HS-5 (cell line): ENCODE measurements around the gene TFB2M.
"Not testable (repeated sequence)": the region's sequence is repeated elsewhere in the genome, so short reads cannot be mapped to it uniquely, and the experiment has no call there.

ENCODE experiments used
- DNase-seq: peaks from one replicate; pipeline ENCODE4 v3.0.0-alpha.2; 2012; ENCODE audit warnings: low read depth

Gene TFB2M

GRCh38 chr1:246582301-246583055 is 16.4 kb upstream of the TFB2M start:
- no peak for DNase-seq

- no peak for DNase-seq
These were observed 14.7 kb upstream of the TFB2M start for GRCh38 chr1:246580497-246581370.

GRCh38 chr1:246579818-246580217 is 13.8 kb upstream of the TFB2M start:
- no peak for DNase-seq

- DNase-seq, result no peak
These were observed 11.7 kb upstream of the TFB2M start for GRCh38 chr1:246577720-246578106.

GRCh38 chr1:246577082-246577719 is 11.1 kb upstream of the TFB2M start:
- no peak for DNase-seq

GRCh38 chr1:246576709-246577032 is 10.6 kb upstream of the TFB2M start:
- DNase-seq, result no peak

- no peak for DNase-seq
These were observed 7.4 kb upstream of the TFB2M start for GRCh38 chr1:246573491-246573890.

- no peak for DNase-seq
These were observed 6.7 kb upstream of the TFB2M start for GRCh38 chr1:246572785-246573184.

GRCh38 chr1:246571953-246572352 is 5.9 kb upstream of the TFB2M start:
- no peak for DNase-seq

- DNase-seq, result not testable (repeated sequence)
These were observed 5.2 kb upstream of the TFB2M start for GRCh38 chr1:246571309-246571708.

GRCh38 chr1:246569248-246570238 is 3.5 kb upstream of the TFB2M start:
- peak; percentile 37 for DNase-seq

- DNase-seq, result no peak
These were observed 1.7 kb upstream of the TFB2M start for GRCh38 chr1:246567646-246568235.

GRCh38 chr1:246566813-246567645 is 968 bp upstream of the TFB2M start:
- DNase-seq, result peak; percentile 69

GRCh38 chr1:246565751-246566127 is 322 bp downstream of the TFB2M start:
- DNase-seq, result no peak

- no peak for DNase-seq
These were observed 966 bp downstream of the TFB2M start for GRCh38 chr1:246564839-246565750.

- not testable (repeated sequence) for DNase-seq
These were observed 5.2 kb downstream of the TFB2M start for GRCh38 chr1:246560833-246561232.

- DNase-seq, result no peak
These were observed 6.8 kb downstream of the TFB2M start for GRCh38 chr1:246559310-246559709.

- DNase-seq, result no peak
These were observed 8.0 kb downstream of the TFB2M start for GRCh38 chr1:246558041-246558440.

GRCh38 chr1:246554201-246554600 is 11.9 kb downstream of the TFB2M start:
- DNase-seq, result no peak
